Panc1 (cell line): Measurements from ENCODE around the gene FOXF2.

Experiments used
- POLR2AphosphoS5 ChIP-seq: IDR thresholded peaks from 2 replicates; pipeline ENCODE4 v1.6.1; 2012; ENCODE audit warnings: mild to moderate bottlenecking, low read depth, low read length, moderate library complexity
- SIN3A ChIP-seq: IDR thresholded peaks from 2 replicates; pipeline ENCODE4 v1.6.1; 2012; ENCODE audit warnings: low read depth, mild to moderate bottlenecking, low read length, moderate library complexity, borderline replicate concordance; ENCODE audit not compliant: insufficient read depth
- TF ChIP-seq, protein P1 (sequence below): fragments of 450-650 bp; IDR thresholded peaks from 2 replicates; pipeline ENCODE4 v1.5.1; 2017; ENCODE audit warnings: mild to moderate bottlenecking
- TF ChIP-seq, protein P2 (sequence below), 2 experiments: IDR thresholded peaks; 2 replicates each; pipeline ENCODE4 v1.6.1; 2011 to 2012; ENCODE audit warnings: low read depth in 2 of 2, control low read depth in 1 of 2, low read length in 1 of 2, mild to moderate bottlenecking in 1 of 2, moderate library complexity in 1 of 2; ENCODE audit not compliant: insufficient read depth in 1 of 2

DNA sequence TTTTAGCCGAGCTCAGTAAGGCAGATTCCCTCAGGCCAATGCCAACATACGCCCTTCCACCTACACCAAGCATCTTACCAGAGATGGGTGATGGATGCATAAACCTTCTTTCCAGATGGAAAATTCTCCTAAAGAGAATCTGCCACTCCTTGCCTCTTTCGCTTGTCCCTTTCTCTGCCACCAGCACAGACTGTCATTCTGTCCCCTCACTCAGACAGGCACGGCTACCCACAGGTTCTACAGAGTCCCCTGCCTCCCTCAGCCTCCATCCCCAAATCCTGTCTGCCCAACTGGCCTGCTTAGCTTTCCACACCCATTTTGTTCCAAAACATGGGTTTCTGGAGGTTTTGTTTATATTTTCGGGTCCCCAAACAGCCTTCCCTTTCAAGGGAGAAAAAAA is 12.7 kb upstream of the FOXF2 start:
- TF ChIP-seq, protein P1, sequence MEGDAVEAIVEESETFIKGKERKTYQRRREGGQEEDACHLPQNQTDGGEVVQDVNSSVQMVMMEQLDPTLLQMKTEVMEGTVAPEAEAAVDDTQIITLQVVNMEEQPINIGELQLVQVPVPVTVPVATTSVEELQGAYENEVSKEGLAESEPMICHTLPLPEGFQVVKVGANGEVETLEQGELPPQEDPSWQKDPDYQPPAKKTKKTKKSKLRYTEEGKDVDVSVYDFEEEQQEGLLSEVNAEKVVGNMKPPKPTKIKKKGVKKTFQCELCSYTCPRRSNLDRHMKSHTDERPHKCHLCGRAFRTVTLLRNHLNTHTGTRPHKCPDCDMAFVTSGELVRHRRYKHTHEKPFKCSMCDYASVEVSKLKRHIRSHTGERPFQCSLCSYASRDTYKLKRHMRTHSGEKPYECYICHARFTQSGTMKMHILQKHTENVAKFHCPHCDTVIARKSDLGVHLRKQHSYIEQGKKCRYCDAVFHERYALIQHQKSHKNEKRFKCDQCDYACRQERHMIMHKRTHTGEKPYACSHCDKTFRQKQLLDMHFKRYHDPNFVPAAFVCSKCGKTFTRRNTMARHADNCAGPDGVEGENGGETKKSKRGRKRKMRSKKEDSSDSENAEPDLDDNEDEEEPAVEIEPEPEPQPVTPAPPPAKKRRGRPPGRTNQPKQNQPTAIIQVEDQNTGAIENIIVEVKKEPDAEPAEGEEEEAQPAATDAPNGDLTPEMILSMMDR = no peak
- TF ChIP-seq POLR2AphosphoS5 = no peak
- no peak for TF ChIP-seq SIN3A
- TF ChIP-seq, protein P2, sequence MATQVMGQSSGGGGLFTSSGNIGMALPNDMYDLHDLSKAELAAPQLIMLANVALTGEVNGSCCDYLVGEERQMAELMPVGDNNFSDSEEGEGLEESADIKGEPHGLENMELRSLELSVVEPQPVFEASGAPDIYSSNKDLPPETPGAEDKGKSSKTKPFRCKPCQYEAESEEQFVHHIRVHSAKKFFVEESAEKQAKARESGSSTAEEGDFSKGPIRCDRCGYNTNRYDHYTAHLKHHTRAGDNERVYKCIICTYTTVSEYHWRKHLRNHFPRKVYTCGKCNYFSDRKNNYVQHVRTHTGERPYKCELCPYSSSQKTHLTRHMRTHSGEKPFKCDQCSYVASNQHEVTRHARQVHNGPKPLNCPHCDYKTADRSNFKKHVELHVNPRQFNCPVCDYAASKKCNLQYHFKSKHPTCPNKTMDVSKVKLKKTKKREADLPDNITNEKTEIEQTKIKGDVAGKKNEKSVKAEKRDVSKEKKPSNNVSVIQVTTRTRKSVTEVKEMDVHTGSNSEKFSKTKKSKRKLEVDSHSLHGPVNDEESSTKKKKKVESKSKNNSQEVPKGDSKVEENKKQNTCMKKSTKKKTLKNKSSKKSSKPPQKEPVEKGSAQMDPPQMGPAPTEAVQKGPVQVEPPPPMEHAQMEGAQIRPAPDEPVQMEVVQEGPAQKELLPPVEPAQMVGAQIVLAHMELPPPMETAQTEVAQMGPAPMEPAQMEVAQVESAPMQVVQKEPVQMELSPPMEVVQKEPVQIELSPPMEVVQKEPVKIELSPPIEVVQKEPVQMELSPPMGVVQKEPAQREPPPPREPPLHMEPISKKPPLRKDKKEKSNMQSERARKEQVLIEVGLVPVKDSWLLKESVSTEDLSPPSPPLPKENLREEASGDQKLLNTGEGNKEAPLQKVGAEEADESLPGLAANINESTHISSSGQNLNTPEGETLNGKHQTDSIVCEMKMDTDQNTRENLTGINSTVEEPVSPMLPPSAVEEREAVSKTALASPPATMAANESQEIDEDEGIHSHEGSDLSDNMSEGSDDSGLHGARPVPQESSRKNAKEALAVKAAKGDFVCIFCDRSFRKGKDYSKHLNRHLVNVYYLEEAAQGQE (IDR thresholded peaks at IDR 0.05; ENCODE audit: insufficient read depth in 1 of 2, low read depth in 2 of 2, low read length in 1 of 2) = no peak
